ENCODE measurements around the gene MPZL2. TPM values are rescaled to one million over a fixed set of nuclear protein-coding genes. Genes with fewer than 3 reads are reported as not detected.

MPZL2 gene
- total and polyA plus RNA-seq, 2 donors from 2014 or later, result 16.8 to 111 TPM

DNA sequence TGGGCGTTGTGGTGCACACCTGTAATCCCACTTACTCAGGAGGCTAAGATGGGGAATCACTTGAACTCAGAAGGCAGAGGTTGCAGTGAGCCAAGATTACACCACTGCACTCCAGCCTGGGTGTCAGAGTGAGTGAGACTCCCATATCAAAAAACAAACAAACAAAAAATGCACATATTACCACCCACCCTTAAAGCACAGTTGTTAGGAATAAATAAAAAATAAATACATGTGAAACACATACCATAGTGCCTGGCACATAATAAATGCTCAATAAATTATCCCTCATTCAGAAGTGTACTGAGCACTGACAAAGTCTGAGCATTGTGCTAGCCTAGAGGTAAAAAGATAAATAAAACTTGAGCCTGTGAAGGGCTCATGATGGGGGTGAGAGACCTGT is 30.2 kb downstream of the MPZL2 start:
- FAIRE-seq (no peak), DNase-seq (no peak)
- no peaks in the 10 kb centered on the region for H3K27me3 ChIP-seq (ENCODE audit: control insufficient read depth, insufficient read depth, low read length)
- H3K4me1 ChIP-seq (ENCODE audit: control insufficient read depth in 2 of 3, insufficient read depth in 2 of 3, low read depth in 1 of 3, low read length in 3 of 3), result no peaks in the 10 kb centered on the region
- peaks cover 0 to 9% (median 6%) of the 10 kb centered on the region in 3 donors for H3K36me3 ChIP-seq (ENCODE audit: control insufficient read depth in 2 of 3, insufficient read depth in 3 of 3, low read length in 3 of 3)
- H3K9me3 ChIP-seq (ENCODE audit: control insufficient read depth in 2 of 3, insufficient read depth in 1 of 3, low read length in 3 of 3), result no peaks in the 10 kb centered on the region
- no peak overlapping the region for H3K4me3 ChIP-seq (ENCODE audit: low read length in 3 of 3)
- TF ChIP-seq CTCF (IDR thresholded peaks at IDR 0.05; ENCODE audit: borderline replicate concordance, extremely low read depth, insufficient read depth), result no peak
- H3K9ac ChIP-seq (ENCODE audit: low read length in 3 of 3), result no peak overlapping the region
- H3K27ac ChIP-seq (ENCODE audit: low read depth in 2 of 2, low read length in 2 of 2), result no peak overlapping the region
- intact Hi-C loops (cut with DNase I), result no loop called here

DNA sequence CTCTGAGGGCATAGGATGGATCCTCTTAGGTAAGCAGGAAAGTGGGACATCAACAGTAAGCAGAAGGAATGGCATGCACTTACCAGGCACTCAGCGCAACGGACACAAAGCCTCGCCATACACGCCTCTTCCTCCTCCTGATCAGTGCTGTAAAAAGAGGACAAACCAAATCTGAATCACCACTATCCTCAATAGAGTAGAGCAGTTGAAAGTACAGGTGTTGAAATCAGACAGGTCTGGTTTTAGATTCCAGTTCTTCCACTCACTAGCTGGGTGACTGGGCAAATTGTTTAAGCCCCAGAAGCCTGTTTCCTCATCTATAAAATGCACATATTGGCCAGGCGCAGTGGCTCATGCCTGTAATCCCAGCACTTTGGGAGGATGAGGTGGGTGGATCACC is 30.7 kb downstream of the MPZL2 start:
- Histone ChIP-seq H3K27me3 (ENCODE audit: control insufficient read depth, insufficient read depth, low read length) (no peaks in the 10 kb centered on the region), H3K4me3 (ENCODE audit: low read length in 3 of 3) (no peak overlapping the region), H3K36me3 (ENCODE audit: control insufficient read depth in 2 of 3, insufficient read depth in 3 of 3, low read length in 3 of 3) (peaks cover 0 to 9% (median 6%) of the 10 kb centered on the region in 3 donors), H3K9me3 (ENCODE audit: control insufficient read depth in 2 of 3, insufficient read depth in 1 of 3, low read length in 3 of 3) (no peaks in the 10 kb centered on the region), H3K27ac (ENCODE audit: low read depth in 2 of 2, low read length in 2 of 2) (no peak overlapping the region), H3K9ac (ENCODE audit: low read length in 3 of 3) (no peak overlapping the region), H3K4me1 (ENCODE audit: control insufficient read depth in 2 of 3, insufficient read depth in 2 of 3, low read depth in 1 of 3, low read length in 3 of 3) (no peaks in the 10 kb centered on the region)
- intact Hi-C loops (cut with DNase I), result no loop called here
- DNase-seq, result no peak
- no peak for FAIRE-seq
- TF ChIP-seq CTCF (IDR thresholded peaks at IDR 0.05; ENCODE audit: borderline replicate concordance, extremely low read depth, insufficient read depth), result no peak

- no peaks in the 10 kb centered on the region for H3K9me3 ChIP-seq (ENCODE audit: control insufficient read depth in 2 of 3, insufficient read depth in 1 of 3, low read length in 3 of 3)
- no peak overlapping the region for H3K27ac ChIP-seq (ENCODE audit: low read depth in 2 of 2, low read length in 2 of 2)
- no peak overlapping the region for H3K9ac ChIP-seq (ENCODE audit: low read length in 3 of 3)
- DNase-seq (no peak), FAIRE-seq (no peak)
- H3K4me3 ChIP-seq (ENCODE audit: low read length in 3 of 3), result no peak overlapping the region
- TF ChIP-seq CTCF (IDR thresholded peaks at IDR 0.05; ENCODE audit: borderline replicate concordance, extremely low read depth, insufficient read depth), result no peak
- no peaks in the 10 kb centered on the region for H3K27me3 ChIP-seq (ENCODE audit: control insufficient read depth, insufficient read depth, low read length)
- H3K36me3 ChIP-seq (ENCODE audit: control insufficient read depth in 2 of 3, insufficient read depth in 3 of 3, low read length in 3 of 3), result peaks cover 0 to 9% (median 8%) of the 10 kb centered on the region in 3 donors
- H3K4me1 ChIP-seq (ENCODE audit: control insufficient read depth in 2 of 3, insufficient read depth in 2 of 3, low read depth in 1 of 3, low read length in 3 of 3), result no peaks in the 10 kb centered on the region
- intact Hi-C loops (cut with DNase I), result no loop called here
Observed at GRCh38 chr11:118232659-118233058, 31.4 kb downstream of the MPZL2 start.

DNA sequence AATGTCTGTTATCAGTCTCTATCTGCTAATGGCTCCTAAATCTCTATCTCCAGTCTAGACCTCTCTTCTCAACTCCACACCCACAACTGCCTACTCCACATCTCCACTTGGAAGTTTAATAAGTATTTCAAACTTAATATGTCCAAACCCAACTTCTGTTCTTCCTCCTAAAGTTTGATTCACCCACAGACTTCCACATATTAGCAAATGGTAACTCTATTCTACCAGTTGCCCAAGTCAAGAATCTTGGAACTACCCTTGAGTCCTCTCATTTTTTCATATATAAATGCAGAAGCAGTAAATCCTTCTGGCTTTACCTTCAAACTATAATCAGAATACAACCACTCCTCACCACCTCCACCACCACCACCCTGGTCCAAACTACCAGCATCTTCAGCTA is 32.6 kb downstream of the MPZL2 start:
- H3K9me3 ChIP-seq (ENCODE audit: control insufficient read depth in 2 of 3, insufficient read depth in 1 of 3, low read length in 3 of 3), result no peaks in the 10 kb centered on the region
- no peaks in the 10 kb centered on the region for H3K27me3 ChIP-seq (ENCODE audit: control insufficient read depth, insufficient read depth, low read length)
- H3K27ac ChIP-seq (ENCODE audit: low read depth in 2 of 2, low read length in 2 of 2), result no peak overlapping the region
- no peak overlapping the region for H3K4me3 ChIP-seq (ENCODE audit: low read length in 3 of 3)
- FAIRE-seq, result no peak
- no peaks in the 10 kb centered on the region for H3K4me1 ChIP-seq (ENCODE audit: control insufficient read depth in 2 of 3, insufficient read depth in 2 of 3, low read depth in 1 of 3, low read length in 3 of 3)
- no peak for TF ChIP-seq CTCF (IDR thresholded peaks at IDR 0.05; ENCODE audit: borderline replicate concordance, extremely low read depth, insufficient read depth)
- no peak overlapping the region for H3K9ac ChIP-seq (ENCODE audit: low read length in 3 of 3)
- H3K36me3 ChIP-seq (ENCODE audit: control insufficient read depth in 2 of 3, insufficient read depth in 3 of 3, low read length in 3 of 3), result peaks cover 0 to 11% (median 9%) of the 10 kb centered on the region in 3 donors
- intact Hi-C loops (cut with DNase I), result no loop called here
- no peak for DNase-seq

Measured in kidney (tissue), 14 donors.